Endothelial cell (in vitro differentiated cells): ENCODE results near the gene RER1. TPM values are rescaled to one million over a fixed set of nuclear protein-coding genes. Genes with fewer than 3 reads are reported as not detected.
A peak's percentile ranks its signal among the peaks of the same experiment; 100 is the strongest.

Source experiments
- DNase-seq: peaks from one replicate; pipeline ENCODE4 v3.0.0; 2021; ENCODE audit warnings: low spot score
- H3K27ac Mint-ChIP-seq: one replicate; pipeline ENCODE4 v1.8.0; 2021; ENCODE audit warnings: mixed read lengths, inconsistent platforms; ENCODE audit not compliant: unreplicated experiment
- H3K27me3 Mint-ChIP-seq: one replicate; pipeline ENCODE4 v1.8.0; 2021; ENCODE audit warnings: mild to moderate bottlenecking, moderate library complexity, mixed read lengths, inconsistent platforms; ENCODE audit not compliant: unreplicated experiment
- H3K36me3 Mint-ChIP-seq: one replicate; pipeline ENCODE4 v1.8.0; 2021; ENCODE audit warnings: mild to moderate bottlenecking, low read depth, mixed read lengths, inconsistent platforms; ENCODE audit not compliant: unreplicated experiment
- H3K4me1 Mint-ChIP-seq: one replicate; pipeline ENCODE4 v1.8.0; 2021; ENCODE audit warnings: mild to moderate bottlenecking, mixed read lengths, inconsistent platforms; ENCODE audit not compliant: unreplicated experiment
- H3K4me3 Mint-ChIP-seq: one replicate; pipeline ENCODE4 v1.8.0; 2021; ENCODE audit warnings: mild to moderate bottlenecking, mixed read lengths, inconsistent platforms; ENCODE audit not compliant: unreplicated experiment
- H3K9me3 Mint-ChIP-seq: one replicate; pipeline ENCODE4 v1.8.0; 2021; ENCODE audit warnings: mixed read lengths, inconsistent platforms; ENCODE audit not compliant: unreplicated experiment
- total RNA-seq: library from RNA; stranded (reverse); fragmentation: NEBNext Ultra II Directional; extraction: Animal tissue kit (Norgen Biotek cat#: 25700); gene quantifications from one replicate; pipeline ENCODE4 v1.2.1, GENCODE V29; 2021; ENCODE audit not compliant: unreplicated experiment
- TF ChIP-seq, protein P1 (sequence below): fragments of 200-600 bp; sonication (generic); IDR thresholded peaks from one replicate; pipeline ENCODE4 v1.5.0; 2021; ENCODE audit warnings: antibody characterized with exemption; ENCODE audit not compliant: unreplicated experiment

The RER1 gene
- total RNA-seq, 1 donor from 2014 or later, result 141 TPM

DNA sequence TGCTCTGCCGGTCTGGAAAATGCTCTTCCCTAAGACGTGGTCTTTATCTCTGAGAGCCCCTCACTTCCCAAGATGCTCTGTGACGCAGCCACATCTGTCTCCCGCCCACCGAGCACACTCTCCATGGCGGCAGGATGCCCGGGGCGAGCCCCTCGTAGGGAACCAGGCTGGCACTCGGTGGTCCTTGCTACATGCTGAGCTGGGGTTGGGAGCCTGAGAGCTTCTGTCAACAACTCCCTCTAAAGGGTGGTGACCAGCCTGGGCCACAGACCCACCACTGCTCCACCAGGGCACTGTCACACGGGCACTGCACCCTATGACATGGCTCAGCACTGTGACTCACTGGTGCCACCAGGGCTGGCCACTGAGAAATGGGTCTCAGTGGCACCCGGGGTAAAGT, 18.1 kb downstream of the RER1 start:
- no peak overlapping the region for H3K27ac Mint-ChIP-seq
- H3K4me3 Mint-ChIP-seq, result no peak overlapping the region
- peaks cover 9% of the 10 kb centered on the region for H3K27me3 Mint-ChIP-seq
- DNase-seq, result no peak
- no peaks in the 10 kb centered on the region for H3K9me3 Mint-ChIP-seq
- peaks cover 14% of the 10 kb centered on the region for H3K36me3 Mint-ChIP-seq
- H3K4me1 Mint-ChIP-seq, result peaks cover 4% of the 10 kb centered on the region
- TF ChIP-seq, protein P1, sequence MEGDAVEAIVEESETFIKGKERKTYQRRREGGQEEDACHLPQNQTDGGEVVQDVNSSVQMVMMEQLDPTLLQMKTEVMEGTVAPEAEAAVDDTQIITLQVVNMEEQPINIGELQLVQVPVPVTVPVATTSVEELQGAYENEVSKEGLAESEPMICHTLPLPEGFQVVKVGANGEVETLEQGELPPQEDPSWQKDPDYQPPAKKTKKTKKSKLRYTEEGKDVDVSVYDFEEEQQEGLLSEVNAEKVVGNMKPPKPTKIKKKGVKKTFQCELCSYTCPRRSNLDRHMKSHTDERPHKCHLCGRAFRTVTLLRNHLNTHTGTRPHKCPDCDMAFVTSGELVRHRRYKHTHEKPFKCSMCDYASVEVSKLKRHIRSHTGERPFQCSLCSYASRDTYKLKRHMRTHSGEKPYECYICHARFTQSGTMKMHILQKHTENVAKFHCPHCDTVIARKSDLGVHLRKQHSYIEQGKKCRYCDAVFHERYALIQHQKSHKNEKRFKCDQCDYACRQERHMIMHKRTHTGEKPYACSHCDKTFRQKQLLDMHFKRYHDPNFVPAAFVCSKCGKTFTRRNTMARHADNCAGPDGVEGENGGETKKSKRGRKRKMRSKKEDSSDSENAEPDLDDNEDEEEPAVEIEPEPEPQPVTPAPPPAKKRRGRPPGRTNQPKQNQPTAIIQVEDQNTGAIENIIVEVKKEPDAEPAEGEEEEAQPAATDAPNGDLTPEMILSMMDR, result no peak

GRCh38 chr1:2411801-2412394, 20.3 kb downstream of the RER1 start:
- Mint-ChIP-seq H3K27ac (no peak overlapping the region), H3K4me1 (peaks cover 4% of the 10 kb centered on the region)

DNA sequence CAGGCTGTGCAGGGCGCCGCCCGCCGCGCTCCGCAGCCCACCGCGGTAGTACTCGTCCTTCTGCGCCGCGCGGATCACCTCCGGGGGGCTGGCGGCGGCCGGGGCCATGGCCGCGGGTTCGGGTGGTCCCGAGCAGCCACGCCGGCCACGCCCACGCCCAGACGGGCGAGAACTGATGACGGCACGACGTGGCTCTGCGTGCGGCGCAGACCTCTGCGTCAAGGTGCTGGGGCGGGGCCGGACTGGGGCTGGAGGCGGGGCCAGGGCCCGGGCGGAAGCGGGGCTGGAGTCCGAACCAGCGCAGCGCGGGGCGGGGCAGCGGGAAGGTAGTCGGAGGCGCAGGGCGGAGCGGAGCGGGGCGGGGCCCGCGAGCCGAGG, 20.7 kb downstream of the RER1 start, which contains the start of gene PEX10:
Gene PEX10 (minus strand): TSS at position 170 of the 378 bp plus-strand sequence. CDS start 62 bp downstream, at position 108.
- H3K27me3 Mint-ChIP-seq, result peaks cover 12% of the 10 kb centered on the region
- peaks cover 4% of the 10 kb centered on the region for H3K4me1 Mint-ChIP-seq

More at GRCh38 chr1:2411801-2412394, 20.3 kb downstream of the RER1 start:
- peaks cover 11% of the 10 kb centered on the region for H3K36me3 Mint-ChIP-seq
- no peaks in the 10 kb centered on the region for H3K9me3 Mint-ChIP-seq
- TF ChIP-seq, protein P1, result no peak
- peak overlapping the region; percentile 92 for H3K4me3 Mint-ChIP-seq
- DNase-seq, result no peak
- peaks cover 12% of the 10 kb centered on the region for H3K27me3 Mint-ChIP-seq

GRCh38 chr1:2412773-2413494, 21.3 kb downstream of the RER1 start:
- Mint-ChIP-seq H3K27ac (no peak overlapping the region), H3K9me3 (no peaks in the 10 kb centered on the region), H3K36me3 (peaks cover 7% of the 10 kb centered on the region), H3K4me3 (no peak overlapping the region), H3K4me1 (peaks cover 4% of the 10 kb centered on the region), H3K27me3 (peaks cover 12% of the 10 kb centered on the region)
- no peak for DNase-seq
- TF ChIP-seq, protein P1, result no peak

More for the DNA sequence above, 20.7 kb downstream of the RER1 start, which contains the start of gene PEX10:
- no peaks in the 10 kb centered on the region for H3K9me3 Mint-ChIP-seq
- H3K27ac Mint-ChIP-seq, result no peak within 1 kb of the TSS
- DNase-seq, result peak; percentile 97
- TF ChIP-seq, protein P1, result no peak
- H3K4me3 Mint-ChIP-seq, result peak within 1 kb of the TSS; percentile 92
- H3K36me3 Mint-ChIP-seq, result peaks cover 10% of the 10 kb centered on the region
